H9 (cell line): Measurements from ENCODE around the gene CPB2. TPM values are rescaled to one million over a fixed set of nuclear protein-coding genes. Genes with fewer than 3 reads are reported as not detected.

Source experiments
- DNase-seq: peaks from one replicate; pipeline ENCODE4 v3.0.0-alpha.2; 2017
- H2AFZ ChIP-seq: one replicate; pipeline ENCODE4 v1.6.1; 2013; ENCODE audit warnings: mild to moderate bottlenecking, low read length, control low read depth, moderate library complexity
- H2AK5ac ChIP-seq: 2 replicates; pipeline ENCODE4 v1.6.1; 2013; ENCODE audit warnings: low read length, control low read depth, mixed read lengths; ENCODE audit not compliant: insufficient read length
- H2BK120ac ChIP-seq: one replicate; pipeline ENCODE4 v1.6.1; 2013; ENCODE audit warnings: low read depth, mild to moderate bottlenecking, low read length, control low read depth, inconsistent platforms; ENCODE audit not compliant: poor library complexity, severe bottlenecking
- H2BK12ac ChIP-seq: 2 replicates; pipeline ENCODE4 v1.6.1; 2013; ENCODE audit warnings: low read length, control low read depth, mixed read lengths, low read depth; ENCODE audit not compliant: insufficient read length
- H2BK15ac ChIP-seq: 2 replicates; pipeline ENCODE4 v1.6.1; 2013; ENCODE audit warnings: low read depth, low read length, control low read depth
- H2BK20ac ChIP-seq: one replicate; pipeline ENCODE4 v1.6.1; 2013; ENCODE audit warnings: low read depth, mild to moderate bottlenecking, low read length, control low read depth, inconsistent platforms; ENCODE audit not compliant: poor library complexity, severe bottlenecking
- H2BK5ac ChIP-seq: 2 replicates; pipeline ENCODE4 v1.6.1; 2013; ENCODE audit warnings: low read length, control low read depth, mixed read lengths; ENCODE audit not compliant: insufficient read length
- H3K14ac ChIP-seq: 2 replicates; pipeline ENCODE4 v1.6.1; 2013; ENCODE audit warnings: low read length, control low read depth; ENCODE audit not compliant: insufficient read depth
- H3K18ac ChIP-seq: 2 replicates; pipeline ENCODE4 v1.6.1; 2013; ENCODE audit warnings: low read depth, mild to moderate bottlenecking, mixed read lengths, low read length, control low read depth; ENCODE audit not compliant: insufficient read length
- H3K23ac ChIP-seq: 2 replicates; pipeline ENCODE4 v1.6.1; 2013; ENCODE audit warnings: low read length, control low read depth, mixed read lengths, low read depth; ENCODE audit not compliant: insufficient read length
- H3K23me2 ChIP-seq: 2 replicates; pipeline ENCODE4 v1.6.1; 2013; ENCODE audit warnings: low read depth, mild to moderate bottlenecking, mixed read lengths, low read length, control low read depth; ENCODE audit not compliant: insufficient read length, poor library complexity, severe bottlenecking
- H3K27ac ChIP-seq: 2 replicates; pipeline ENCODE4 v1.5.1; 2013; ENCODE audit warnings: low read length, control low read depth, mixed read lengths, low read depth; ENCODE audit not compliant: insufficient read length
- H3K27me3 ChIP-seq: 2 replicates; pipeline ENCODE4 v1.6.1; 2013; ENCODE audit warnings: low read length, control low read depth, inconsistent platforms; ENCODE audit not compliant: insufficient read depth
- H3K4ac ChIP-seq: 2 replicates; pipeline ENCODE4 v1.6.1; 2013; ENCODE audit warnings: low read depth, mild to moderate bottlenecking, control low read depth, inconsistent platforms, low read length, moderate library complexity
- H3K4me1 ChIP-seq: 2 replicates; pipeline ENCODE4 v1.6.1; 2013; ENCODE audit warnings: low read length, control low read depth, inconsistent platforms; ENCODE audit not compliant: insufficient read depth
- H3K4me2 ChIP-seq: 2 replicates; pipeline ENCODE4 v1.6.1; 2013; ENCODE audit warnings: low read length, control low read depth, mixed read lengths; ENCODE audit not compliant: insufficient read length, insufficient read depth
- H3K56ac ChIP-seq: 2 replicates; pipeline ENCODE4 v1.6.1; 2013; ENCODE audit warnings: low read depth, mild to moderate bottlenecking, mixed read lengths, low read length, control low read depth; ENCODE audit not compliant: insufficient read length
- H3K79me1 ChIP-seq: 2 replicates; pipeline ENCODE4 v1.6.1; 2013; ENCODE audit warnings: low read depth, mild to moderate bottlenecking, moderate library complexity, low read length, control low read depth, inconsistent platforms; ENCODE audit not compliant: insufficient read depth, poor library complexity, severe bottlenecking
- H3K79me2 ChIP-seq: 2 replicates; pipeline ENCODE4 v1.6.1; 2013; ENCODE audit warnings: low read length, control low read depth, inconsistent platforms; ENCODE audit not compliant: insufficient read depth
- H3K9ac ChIP-seq: 2 replicates; pipeline ENCODE4 v1.6.1; 2013; ENCODE audit warnings: low read length, control low read depth, mixed read lengths; ENCODE audit not compliant: insufficient read length; ENCODE audit errors: extremely low read depth
- H3K9me3 ChIP-seq: one replicate; pipeline ENCODE4 v1.6.1; 2013; ENCODE audit warnings: low read depth, low read length, inconsistent platforms; ENCODE audit not compliant: control insufficient read depth
- H3T11ph ChIP-seq: one replicate; pipeline ENCODE4 v1.6.1; 2013; ENCODE audit warnings: mild to moderate bottlenecking, low read length, control low read depth, inconsistent platforms
- H4K20me1 ChIP-seq: one replicate; pipeline ENCODE4 v1.6.1; 2013; ENCODE audit not compliant: control insufficient read depth, insufficient read length, insufficient read depth
- H4K5ac ChIP-seq: 2 replicates; pipeline ENCODE4 v1.6.1; 2013; ENCODE audit warnings: low read depth, mild to moderate bottlenecking, mixed read lengths, low read length, control low read depth; ENCODE audit not compliant: insufficient read length
- H4K8ac ChIP-seq: replicated peaks from 2 replicates; pipeline ENCODE4 v1.6.1; 2013; ENCODE audit warnings: low read length, control low read depth, mixed read lengths, low read depth; ENCODE audit not compliant: insufficient read length
- H4K91ac ChIP-seq: 2 replicates; pipeline ENCODE4 v1.6.1; 2013; ENCODE audit warnings: low read depth, mild to moderate bottlenecking, moderate library complexity, mixed read lengths, low read length, control low read depth; ENCODE audit not compliant: insufficient read length
- H3K27ac Mint-ChIP-seq, 3 experiments: 2 replicates in 2 of 3; 3 replicates in 1 of 3; pipeline ENCODE4 v1.8.0; 2020 to 2021; ENCODE audit warnings: mixed read lengths in 3 of 3, mild to moderate bottlenecking in 1 of 3, moderate library complexity in 1 of 3
- H3K27me3 Mint-ChIP-seq: 2 replicates; pipeline ENCODE4 v1.8.0; 2021; ENCODE audit warnings: low read depth, mild to moderate bottlenecking, moderate library complexity, mixed read lengths
- H3K36me3 Mint-ChIP-seq, 3 experiments: 2 replicates in 2 of 3; 3 replicates in 1 of 3; pipeline ENCODE4 v1.8.0; 2020 to 2021; ENCODE audit warnings: low read depth in 3 of 3, mixed read lengths in 3 of 3; ENCODE audit not compliant: insufficient read depth in 1 of 3
- H3K4me1 Mint-ChIP-seq, 2 experiments: 2 replicates each; pipeline ENCODE4 v1.8.0; 2020; ENCODE audit warnings: mixed read lengths in 2 of 2
- H3K4me3 Mint-ChIP-seq, 2 experiments: 2 replicates in 1 of 2; 3 replicates in 1 of 2; pipeline ENCODE4 v1.8.0; 2020 to 2021; ENCODE audit warnings: mild to moderate bottlenecking in 2 of 2, mixed read lengths in 2 of 2, moderate library complexity in 1 of 2
- H3K9me3 Mint-ChIP-seq, 2 experiments: 2 replicates in 1 of 2; 3 replicates in 1 of 2; pipeline ENCODE4 v1.8.0; 2020; ENCODE audit warnings: mild to moderate bottlenecking in 2 of 2, mixed read lengths in 2 of 2, moderate library complexity in 1 of 2
- CTCF ChIP-seq: fragments of 200-600 bp; sonication (generic); conservative IDR thresholded peaks from 3 replicates; pipeline ENCODE4 v1.8.0; 2021; ENCODE audit warnings: antibody characterized with exemption, mild to moderate bottlenecking
- WGBS: extraction: QIAGEN DNeasy Blood & Tissue Kit; methylation state at CpG from one replicate; pipeline ENCODE4 v1.1.7; 2013; ENCODE audit warnings: missing lambda C conversion rate, low lambda C conversion rate, mixed read lengths; ENCODE audit not compliant: insufficient read length; ENCODE audit errors: extremely low coverage; 5-methylcytosine and 5-hydroxymethylcytosine counted together
- total RNA-seq: library from RNA; stranded (reverse); gene quantifications from 2 replicates; pipeline ENCODE4 v1.2.1, GENCODE V29; 2021

The CPB2 gene
- total RNA-seq, 1 experiment from 2014 or later = not detected

- no peak overlapping the region for H3K9ac ChIP-seq
- H3K79me2 ChIP-seq = no peaks in the 10 kb centered on the region
- no peak overlapping the region for H4K8ac ChIP-seq
- no peaks in the 10 kb centered on the region for H3K9me3 Mint-ChIP-seq
- H3K4me1 ChIP-seq = peaks cover 3% of the 10 kb centered on the region; the same call in 1 of the 2 replicates
- no peaks in the 10 kb centered on the region for H3K23me2 ChIP-seq
- H4K20me1 ChIP-seq = no peaks in the 10 kb centered on the region
- no peak overlapping the region for H4K91ac ChIP-seq
- H3K4me3 Mint-ChIP-seq = no peak overlapping the region
- DNase-seq = no peak
- no peak overlapping the region for H3K4ac ChIP-seq
- no peak overlapping the region for H2BK20ac ChIP-seq
- H3K27ac Mint-ChIP-seq = no peak overlapping the region; a peak in 1 of 7 replicates
- H3K27ac ChIP-seq = no peak overlapping the region
- H3T11ph ChIP-seq = no peak overlapping the region
- no peaks in the 10 kb centered on the region for H3K27me3 ChIP-seq
- no peaks in the 10 kb centered on the region for H3K27me3 Mint-ChIP-seq
- H2BK15ac ChIP-seq = no peak overlapping the region
- no peak overlapping the region for H3K14ac ChIP-seq
- no peaks in the 10 kb centered on the region for H3K36me3 Mint-ChIP-seq
- TF ChIP-seq CTCF = no peak
- no peak overlapping the region for H3K4me2 ChIP-seq
- H2BK5ac ChIP-seq = no peak overlapping the region
- no peaks in the 10 kb centered on the region for H3K79me1 ChIP-seq
- no peak overlapping the region for H4K5ac ChIP-seq
- H3K4me1 Mint-ChIP-seq = peaks cover 27 to 30% of the 10 kb centered on the region in 2 experiments
- no peak overlapping the region for H2AK5ac ChIP-seq
- no peaks in the 10 kb centered on the region for H3K9me3 ChIP-seq
- H3K56ac ChIP-seq = no peak overlapping the region
- no CpG with 5 or more reads among the region's 2 CpGs for WGBS
- no peak overlapping the region for H2AFZ ChIP-seq
- no peak overlapping the region for H2BK12ac ChIP-seq
- no peak overlapping the region for H3K18ac ChIP-seq
- no peak overlapping the region for H3K23ac ChIP-seq
- no peak overlapping the region for H2BK120ac ChIP-seq
These were observed 35.2 kb upstream of the CPB2 start for GRCh38 chr13:46140044-46140443.
